ENCODE measurements around the gene UBE2J2.

Gene UBE2J2

GRCh38 chr1:1295154-1295923 is 21.7 kb upstream of the UBE2J2 start:
- no peak for DNase-seq

- DNase-seq = no peak
Observed at GRCh38 chr1:1294250-1294890, 20.7 kb upstream of the UBE2J2 start.

GRCh38 chr1:1293263-1294249 is 19.9 kb upstream of the UBE2J2 start:
- no peak for DNase-seq

- DNase-seq = no peak
Observed at GRCh38 chr1:1292851-1293250, 19.2 kb upstream of the UBE2J2 start.

- no peak for DNase-seq
Observed at GRCh38 chr1:1292442-1292779, 18.8 kb upstream of the UBE2J2 start.

- DNase-seq = peak; percentile 87
Observed at GRCh38 chr1:1291548-1292441, 18.1 kb upstream of the UBE2J2 start.

- DNase-seq = no peak
Observed at GRCh38 chr1:1291023-1291528, 17.4 kb upstream of the UBE2J2 start.

- DNase-seq = peak; percentile 87
Observed at GRCh38 chr1:1290238-1290731, 16.6 kb upstream of the UBE2J2 start.

- no peak for DNase-seq
Observed at GRCh38 chr1:1287288-1288110, 13.8 kb upstream of the UBE2J2 start.

GRCh38 chr1:1286313-1287261 is 12.9 kb upstream of the UBE2J2 start:
- DNase-seq = no peak

- no peak for DNase-seq
Observed at GRCh38 chr1:1285611-1286311, 12.1 kb upstream of the UBE2J2 start.

- DNase-seq = no peak
Observed at GRCh38 chr1:1285102-1285571, 11.5 kb upstream of the UBE2J2 start.

GRCh38 chr1:1284221-1285101 is 10.8 kb upstream of the UBE2J2 start:
- no peak for DNase-seq

GRCh38 chr1:1283821-1284220 is 10.2 kb upstream of the UBE2J2 start:
- no peak for DNase-seq

- no peak for DNase-seq
Observed at GRCh38 chr1:1282998-1283397, 9.3 kb upstream of the UBE2J2 start.

GRCh38 chr1:1281533-1282321 is 8.1 kb upstream of the UBE2J2 start:
- DNase-seq = no peak

Data from activated effector memory CD4-positive, alpha-beta T cell treated with anti-CD3 and anti-CD28 coated beads, Interleukin-2, amount 50 U/mL, for 16 hours (primary cell).